IPS-NIHi7 (cell line): ENCODE results near the gene ERC1.

ENCODE experiments used
- DNase-seq: peaks from one replicate; pipeline ENCODE4 v3.0.0; 2012; ENCODE audit warnings: mixed read lengths; ENCODE audit errors: extremely low spot score

Gene ERC1

GRCh38 chr12:1435456-1435855, 444.4 kb downstream of the ERC1 start:
- no peak for DNase-seq

- DNase-seq, result no peak
These were observed 445.0 kb downstream of the ERC1 start for GRCh38 chr12:1436015-1436414.

GRCh38 chr12:1436981-1437380, 446.0 kb downstream of the ERC1 start:
- no peak for DNase-seq

- DNase-seq, result no peak
These were observed 448.2 kb downstream of the ERC1 start for GRCh38 chr12:1439201-1439600.

GRCh38 chr12:1439687-1440086, 448.7 kb downstream of the ERC1 start:
- no peak for DNase-seq

- DNase-seq, result no peak
These were observed 452.6 kb downstream of the ERC1 start for GRCh38 chr12:1443421-1444141.

GRCh38 chr12:1444142-1444516, 453.1 kb downstream of the ERC1 start:
- DNase-seq, result no peak

- DNase-seq, result peak; percentile 32
These were observed 454.8 kb downstream of the ERC1 start for GRCh38 chr12:1445807-1446206.

GRCh38 chr12:1448336-1448735, 457.3 kb downstream of the ERC1 start:
- no peak for DNase-seq

- no peak for DNase-seq
These were observed 462.8 kb downstream of the ERC1 start for GRCh38 chr12:1453810-1454209.

- DNase-seq, result no peak
These were observed 465.9 kb downstream of the ERC1 start for GRCh38 chr12:1456885-1457284.

- no peak for DNase-seq
These were observed 466.9 kb downstream of the ERC1 start for GRCh38 chr12:1457901-1458300.

- no peak for DNase-seq
These were observed 468.3 kb downstream of the ERC1 start for GRCh38 chr12:1459339-1459738.

GRCh38 chr12:1463073-1463905, 472.3 kb downstream of the ERC1 start:
- no peak for DNase-seq

GRCh38 chr12:1464925-1465324, 473.9 kb downstream of the ERC1 start:
- no peak for DNase-seq

- DNase-seq, result no peak
These were observed 475.0 kb downstream of the ERC1 start for GRCh38 chr12:1465990-1466389.

- DNase-seq, result no peak
These were observed 475.6 kb downstream of the ERC1 start for GRCh38 chr12:1466481-1467154.

GRCh38 chr12:1467710-1468109, 476.7 kb downstream of the ERC1 start:
- no peak for DNase-seq

- DNase-seq, result no peak
These were observed 478.0 kb downstream of the ERC1 start for GRCh38 chr12:1469070-1469469.

- DNase-seq, result no peak
These were observed 479.0 kb downstream of the ERC1 start for GRCh38 chr12:1470051-1470450.

- DNase-seq, result no peak
These were observed 480.2 kb downstream of the ERC1 start for GRCh38 chr12:1471224-1471623.

- no peak for DNase-seq
These were observed 482.4 kb downstream of the ERC1 start for GRCh38 chr12:1473418-1473817.
